ENCODE results near the gene ERICH2. TPM values are rescaled to one million over a fixed set of nuclear protein-coding genes. Genes with fewer than 3 reads are reported as not detected.

The ERICH2 gene
- total RNA-seq, 1 experiment from 2014 or later: 1.1 TPM

GRCh38 chr2:170722301-170722700 lies 47.9 kb upstream of the ERICH2 start:
- Mint-ChIP-seq H3K9me3 (no peaks in the 10 kb centered on the region), H3K27ac (no peak overlapping the region), H3K27me3 (ENCODE audit: low read depth) (peaks cover 50% of the 10 kb centered on the region), H3K4me3 (no peak overlapping the region), H3K36me3 (no peaks in the 10 kb centered on the region), H3K4me1 (peaks cover 13% of the 10 kb centered on the region)
- TF ChIP-seq GTF2I (CRISPR knock-in tag; conservative IDR thresholded peaks at IDR 0.05) (no peak), GABPB1 (CRISPR knock-in tag; IDR thresholded peaks at IDR 0.05) (no peak), ERG (CRISPR knock-in tag; IDR thresholded peaks at IDR 0.05) (no peak), E2F5 (CRISPR knock-in tag; IDR thresholded peaks at IDR 0.05) (no peak), OVOL2 (CRISPR knock-in tag; IDR thresholded peaks at IDR 0.05; ENCODE audit: borderline replicate concordance) (no peak), ZSCAN18 (CRISPR knock-in tag; IDR thresholded peaks at IDR 0.05) (no peak)
- ChIA-PET CTCF (interaction anchor here (0.5 kb wide), 1 partner anchor 296 kb away, joined by 3 read pairs; no protein-coding TSS in a partner anchor), POLR2A (interaction anchor here (0.6 kb wide), 1 partner anchor 1620 kb away, joined by 5 read pairs; no protein-coding TSS in a partner anchor)
- ATAC-seq (no peak), DNase-seq (ENCODE audit: low spot score) (no peak)

- Mint-ChIP-seq H3K27ac (no peak overlapping the region), H3K4me3 (no peak overlapping the region), H3K36me3 (no peaks in the 10 kb centered on the region), H3K9me3 (peaks cover 6% of the 10 kb centered on the region), H3K27me3 (ENCODE audit: low read depth) (peaks cover 41% of the 10 kb centered on the region), H3K4me1 (peaks cover 4% of the 10 kb centered on the region)
- peak; percentile 72 for ATAC-seq
- peak; percentile 31 for DNase-seq (ENCODE audit: low spot score)
- TF ChIP-seq FOXP1 (CRISPR knock-in tag; IDR thresholded peaks at IDR 0.05; ENCODE audit: borderline replicate concordance) (no peak), TCF7 (CRISPR knock-in tag; IDR thresholded peaks at IDR 0.05; ENCODE audit: low read depth) (no peak), ZNF416 (CRISPR knock-in tag; IDR thresholded peaks at IDR 0.05) (no peak), ZNF219 (CRISPR knock-in tag; IDR thresholded peaks at IDR 0.05; ENCODE audit: borderline replicate concordance) (no peak), MYBL2 (CRISPR knock-in tag; IDR thresholded peaks at IDR 0.05) (no peak), ATF2 (CRISPR knock-in tag; IDR thresholded peaks at IDR 0.05; ENCODE audit: borderline replicate concordance, low read depth) (no peak)
- CTCF ChIA-PET: interaction anchor here (0.6 to 1.0 kb wide), 3 partner anchors 38 to 362 kb away, joined by 3 to 4 read pairs (median 4); no protein-coding TSS in a partner anchor
- POLR2A ChIA-PET: no interaction called here
These were observed 46.7 kb upstream of the ERICH2 start for GRCh38 chr2:170723446-170723958.

GRCh38 chr2:170733798-170734600 lies 36.2 kb upstream of the ERICH2 start:
- peaks cover 25% of the 10 kb centered on the region for H3K9me3 Mint-ChIP-seq
- H3K36me3 Mint-ChIP-seq: peaks cover 5% of the 10 kb centered on the region
- H3K27ac Mint-ChIP-seq: no peak overlapping the region
- ATAC-seq: no peak
- POLR2A ChIA-PET: no interaction called here
- peaks cover 3% of the 10 kb centered on the region for H3K4me1 Mint-ChIP-seq
- H3K27me3 Mint-ChIP-seq (ENCODE audit: low read depth): peaks cover 3% of the 10 kb centered on the region
- H3K4me3 Mint-ChIP-seq: no peak overlapping the region
- DNase-seq (ENCODE audit: low spot score): no peak
- CTCF ChIA-PET: no interaction called here
- TF ChIP-seq RORB (CRISPR knock-in tag; IDR thresholded peaks at IDR 0.05) (no peak), IRF2 (CRISPR knock-in tag; IDR thresholded peaks at IDR 0.05; ENCODE audit: borderline replicate concordance, low read depth) (no peak), TEAD1 (CRISPR knock-in tag; IDR thresholded peaks at IDR 0.05) (no peak), ZNF281 (CRISPR knock-in tag; IDR thresholded peaks at IDR 0.05) (no peak), ZNF532 (CRISPR knock-in tag; IDR thresholded peaks at IDR 0.05; ENCODE audit: borderline replicate concordance) (no peak), TP53 (CRISPR knock-in tag; IDR thresholded peaks at IDR 0.05) (no peak), ZNF232 (CRISPR knock-in tag; IDR thresholded peaks at IDR 0.05) (no peak)

Data from WTC11 (cell line).